GM12873 (cell line): ENCODE measurements around the gene KIAA1958.

Experiments used
- TF ChIP-seq, protein P1 (sequence below): IDR thresholded peaks from 2 replicates; pipeline ENCODE4 v1.5.1; 2012; ENCODE audit warnings: low read depth, mild to moderate bottlenecking, moderate library complexity, low read length, control low read depth; ENCODE audit not compliant: insufficient read depth; ENCODE audit errors: missing control alignments

KIAA1958 gene

DNA sequence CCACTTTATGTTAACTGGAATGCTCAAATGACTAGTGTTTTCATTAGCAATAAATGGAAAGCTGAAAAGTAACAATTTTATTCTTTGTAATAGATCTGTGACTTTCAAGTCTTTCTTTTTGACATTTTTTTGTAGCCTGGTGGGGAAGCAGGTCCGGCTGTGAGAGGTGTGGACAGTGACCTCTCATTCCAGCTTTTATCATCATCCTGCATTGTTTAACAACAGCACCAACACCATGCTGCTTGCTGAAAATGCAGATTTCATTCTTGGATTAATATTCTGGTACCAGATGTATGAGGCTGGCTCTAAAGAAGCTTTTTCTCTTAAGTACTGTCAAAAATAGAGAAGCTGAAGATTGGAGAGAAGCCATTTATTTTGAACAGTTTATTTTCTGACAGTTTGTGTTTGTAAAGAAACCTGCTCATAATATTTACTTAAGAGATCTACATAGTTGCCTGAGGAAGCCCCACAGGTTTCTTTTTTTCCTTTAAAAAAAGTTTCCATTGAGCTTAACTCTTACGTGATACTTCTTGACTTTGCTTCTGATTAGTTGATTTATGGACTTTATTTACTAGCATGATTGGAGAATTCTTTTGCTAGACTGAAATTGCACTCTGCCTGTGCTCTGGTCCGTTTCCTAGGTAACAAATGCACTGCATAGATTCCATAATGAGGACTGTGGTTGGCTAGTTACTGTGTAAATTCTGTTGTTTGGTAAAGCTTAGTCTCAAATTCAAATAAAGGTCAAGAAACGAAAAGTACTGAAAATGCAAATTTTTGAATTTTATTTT is 3.4 kb downstream of the KIAA1958 start:
- TF ChIP-seq, protein P1, sequence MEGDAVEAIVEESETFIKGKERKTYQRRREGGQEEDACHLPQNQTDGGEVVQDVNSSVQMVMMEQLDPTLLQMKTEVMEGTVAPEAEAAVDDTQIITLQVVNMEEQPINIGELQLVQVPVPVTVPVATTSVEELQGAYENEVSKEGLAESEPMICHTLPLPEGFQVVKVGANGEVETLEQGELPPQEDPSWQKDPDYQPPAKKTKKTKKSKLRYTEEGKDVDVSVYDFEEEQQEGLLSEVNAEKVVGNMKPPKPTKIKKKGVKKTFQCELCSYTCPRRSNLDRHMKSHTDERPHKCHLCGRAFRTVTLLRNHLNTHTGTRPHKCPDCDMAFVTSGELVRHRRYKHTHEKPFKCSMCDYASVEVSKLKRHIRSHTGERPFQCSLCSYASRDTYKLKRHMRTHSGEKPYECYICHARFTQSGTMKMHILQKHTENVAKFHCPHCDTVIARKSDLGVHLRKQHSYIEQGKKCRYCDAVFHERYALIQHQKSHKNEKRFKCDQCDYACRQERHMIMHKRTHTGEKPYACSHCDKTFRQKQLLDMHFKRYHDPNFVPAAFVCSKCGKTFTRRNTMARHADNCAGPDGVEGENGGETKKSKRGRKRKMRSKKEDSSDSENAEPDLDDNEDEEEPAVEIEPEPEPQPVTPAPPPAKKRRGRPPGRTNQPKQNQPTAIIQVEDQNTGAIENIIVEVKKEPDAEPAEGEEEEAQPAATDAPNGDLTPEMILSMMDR: no peak

DNA sequence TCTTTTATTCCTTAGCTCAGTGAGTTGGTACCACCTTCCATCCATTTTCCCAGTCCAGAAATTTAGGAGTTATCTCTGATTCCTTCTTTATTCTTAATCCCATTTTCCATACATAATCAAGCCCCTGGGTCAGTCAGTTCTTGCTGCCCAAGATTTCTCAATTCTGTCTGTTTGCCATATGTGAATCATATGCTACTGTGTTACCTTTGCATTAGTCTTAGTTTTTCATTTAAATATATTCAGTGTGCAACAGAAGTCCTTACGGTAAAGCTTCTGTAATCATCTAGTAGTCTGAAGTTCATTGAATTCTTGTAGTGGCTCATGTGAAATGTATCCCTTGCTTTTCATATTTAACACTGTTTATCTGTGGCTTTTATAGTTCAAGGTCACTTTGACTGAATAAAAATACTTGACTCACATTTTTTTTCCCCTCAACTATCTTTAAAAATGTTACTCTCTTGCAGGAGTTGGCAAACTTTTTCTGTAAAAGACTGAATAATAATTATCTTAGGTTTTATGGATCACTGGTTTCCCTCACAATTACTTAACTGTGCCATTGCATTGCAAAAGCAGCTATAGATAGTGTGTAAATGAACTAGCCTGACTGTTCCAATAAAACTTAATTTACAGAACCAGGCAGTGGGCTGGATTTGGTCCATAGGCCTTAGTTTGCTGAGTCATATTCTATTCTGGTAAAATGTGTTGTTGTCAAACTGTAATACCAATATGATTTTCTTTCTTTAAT is 6.9 kb downstream of the KIAA1958 start:
- TF ChIP-seq, protein P1: no peak

DNA sequence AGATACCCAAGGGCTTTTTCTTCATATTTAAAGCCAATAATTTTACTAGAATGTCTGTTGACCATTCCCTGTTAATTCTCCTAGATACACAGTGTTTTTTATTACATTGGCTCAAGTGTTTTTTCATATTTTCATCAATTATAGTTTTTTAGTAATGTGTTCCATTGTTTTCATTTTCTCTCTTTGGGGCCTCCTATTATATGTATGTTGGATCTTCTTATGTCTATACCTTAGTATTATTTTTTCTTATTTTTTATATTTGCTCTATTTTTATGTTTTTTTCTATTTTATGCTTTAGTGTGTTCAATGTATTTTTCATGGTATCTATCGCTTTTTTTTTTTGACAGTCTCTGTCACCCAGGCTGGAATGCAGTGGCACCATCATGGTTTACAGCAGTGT is 7.5 kb downstream of the KIAA1958 start:
- TF ChIP-seq, protein P1: no peak

DNA sequence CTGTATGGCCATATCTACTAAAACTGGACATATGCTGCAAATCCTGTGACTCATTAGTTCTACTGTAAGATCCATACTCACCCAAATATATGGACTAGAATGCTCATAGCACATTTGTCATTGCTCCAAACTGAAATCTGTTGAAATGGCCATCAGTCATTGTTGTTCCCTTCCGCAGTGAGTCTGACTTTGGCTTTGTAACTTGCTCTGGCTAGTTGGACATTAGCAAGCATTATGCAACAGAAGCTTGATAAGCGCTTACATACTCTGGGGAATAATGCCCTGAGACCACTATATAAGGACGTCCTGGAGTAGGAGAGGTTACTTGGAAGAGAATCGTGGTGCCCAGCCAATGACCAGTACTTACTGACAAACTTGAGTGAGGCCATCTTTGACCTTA is 9.0 kb downstream of the KIAA1958 start:
- TF ChIP-seq, protein P1: no peak

DNA sequence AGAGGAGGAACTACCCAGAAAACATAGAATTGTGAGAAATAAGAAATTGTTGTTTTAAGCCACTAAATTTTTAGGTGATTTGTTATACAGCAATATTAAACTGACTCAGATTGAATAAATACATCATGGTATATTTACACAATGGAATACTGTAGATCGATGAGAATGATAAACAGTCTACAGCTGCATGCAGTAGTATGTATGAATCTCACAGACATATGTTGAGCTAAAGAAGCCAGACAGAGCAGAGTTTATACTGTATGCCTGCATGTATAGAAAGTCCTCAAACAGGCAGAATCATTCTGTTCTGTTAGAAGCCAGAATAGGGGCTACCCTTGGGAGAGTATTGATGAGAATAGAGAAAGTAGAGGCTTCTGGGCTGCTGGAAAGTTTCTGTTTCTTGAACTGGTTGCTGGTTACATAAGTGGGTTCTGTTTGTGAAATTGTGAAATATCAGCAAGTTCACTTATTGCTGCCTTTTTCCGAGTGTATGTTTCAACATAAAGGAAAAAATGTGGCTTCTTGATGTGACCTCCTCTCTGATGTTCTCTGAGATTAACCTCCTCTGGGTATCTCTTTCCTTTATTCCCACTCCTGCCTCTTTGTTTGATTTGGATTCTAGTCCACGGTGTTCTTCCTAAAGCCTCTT is 9.6 kb downstream of the KIAA1958 start:
- TF ChIP-seq, protein P1: no peak

DNA sequence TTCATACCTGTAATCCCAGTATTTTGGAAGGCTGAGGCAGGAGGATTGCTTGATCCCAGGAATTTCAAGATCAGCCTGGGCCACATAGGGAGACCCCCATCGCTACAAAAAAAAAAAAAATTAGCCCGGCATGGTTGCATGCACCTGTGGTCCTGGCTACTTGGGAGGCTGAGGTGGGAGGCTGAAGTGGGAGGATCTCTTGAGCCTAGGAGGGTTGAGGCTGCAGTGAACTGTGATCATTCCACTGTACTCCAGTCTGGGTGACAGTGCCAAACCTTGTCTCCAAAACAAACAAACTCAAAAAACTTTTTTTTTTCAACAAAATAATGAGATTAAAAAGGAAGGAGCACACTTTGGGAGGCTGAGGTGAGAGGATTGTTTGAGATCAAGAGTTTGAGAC is 14.2 kb downstream of the KIAA1958 start:
- TF ChIP-seq, protein P1: no peak

DNA sequence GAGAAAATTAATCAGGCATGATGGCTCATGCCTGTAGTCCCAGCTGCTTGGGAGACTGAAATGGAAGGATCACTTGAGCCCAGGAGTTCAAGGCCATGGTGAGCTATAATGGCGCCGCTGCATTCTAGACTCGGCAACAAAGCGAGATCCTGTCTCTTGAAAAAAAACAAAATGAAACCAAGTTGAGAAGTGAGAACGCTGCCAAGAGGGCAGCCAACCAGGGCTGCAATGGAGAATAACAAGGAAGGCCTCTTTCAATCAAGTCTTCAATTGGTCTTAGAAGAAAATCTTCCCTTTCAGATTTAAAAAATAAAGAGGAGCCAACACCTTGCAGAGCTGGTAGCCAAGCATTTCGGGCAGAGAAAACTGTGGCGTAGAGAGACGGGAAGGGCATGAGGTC is 14.7 kb downstream of the KIAA1958 start:
- TF ChIP-seq, protein P1: no peak
